ENCODE measurements around the gene GPR3.
A peak's percentile ranks its signal among the peaks of the same experiment; 100 is the strongest.
"Not testable (repeated sequence)": the region's sequence is repeated elsewhere in the genome, so short reads cannot be mapped to it uniquely, and the experiment has no call there.

GPR3 gene

DNA sequence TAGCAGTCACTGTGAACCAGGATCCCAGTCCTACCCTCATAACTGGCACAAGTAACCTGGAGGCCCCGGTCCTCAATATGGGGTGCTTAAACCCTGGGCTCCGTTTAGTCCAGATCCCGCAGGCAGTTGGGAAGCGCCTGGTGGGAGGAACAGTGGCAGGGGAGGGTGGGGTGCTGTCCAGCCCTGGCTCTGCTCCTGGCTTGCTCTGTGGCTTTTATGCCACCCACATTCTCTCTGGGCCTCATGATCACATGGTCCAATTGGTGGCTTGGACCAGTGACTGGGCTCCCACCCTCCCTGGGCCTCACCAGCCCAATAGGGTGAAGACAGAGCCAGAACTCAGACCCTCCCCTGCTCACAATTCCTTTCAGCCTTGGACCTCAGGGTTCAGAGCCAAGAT lies 12.2 kb upstream of the GPR3 start:
- no peak for DNase-seq (ENCODE audit: low spot score)

DNA sequence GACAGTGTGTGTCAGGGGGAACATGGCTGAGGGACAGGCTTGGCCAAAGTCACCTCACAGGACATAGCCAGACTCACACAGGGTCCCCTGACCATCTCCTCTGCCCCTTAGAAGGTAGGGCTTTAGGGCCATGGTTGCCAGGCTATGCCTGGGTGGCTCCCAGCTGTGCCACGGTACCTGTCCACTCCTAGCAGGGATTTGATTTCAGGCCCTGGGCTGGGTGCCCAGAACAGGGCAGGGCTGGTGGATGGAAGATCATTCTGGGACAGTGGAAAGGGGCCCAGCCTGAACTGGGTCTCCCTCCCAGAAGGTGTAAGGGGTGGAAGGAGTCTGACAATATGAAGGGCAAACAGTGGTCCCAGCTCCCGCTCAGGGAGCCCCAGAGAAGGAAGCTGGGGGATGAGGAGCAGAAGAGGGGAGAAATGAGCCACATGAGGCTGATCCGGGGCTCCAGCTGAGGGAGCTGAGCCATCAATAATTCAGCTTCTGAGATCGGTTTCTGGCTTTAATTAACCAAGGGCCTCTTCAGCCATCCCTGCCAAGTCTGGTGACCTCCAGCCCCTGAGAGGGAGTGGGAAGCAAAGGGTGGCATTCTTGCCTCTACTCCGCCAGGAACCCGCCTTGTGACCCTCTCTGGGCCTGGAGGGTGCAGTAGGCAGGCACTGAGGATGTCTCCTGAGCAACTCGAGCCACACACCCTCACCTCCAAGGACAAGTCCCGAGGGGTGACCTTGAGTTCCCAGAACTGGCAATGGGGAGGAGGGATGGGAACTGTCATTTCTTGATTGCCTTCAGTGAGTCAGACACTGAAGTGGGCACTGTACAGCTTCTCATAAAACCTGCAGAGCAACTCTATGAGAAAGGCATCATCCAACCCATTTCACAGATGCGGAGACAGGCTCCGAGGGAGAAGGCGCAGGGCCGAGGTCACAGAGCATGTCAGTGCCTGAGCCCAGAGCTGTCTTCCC lies 11.4 kb upstream of the GPR3 start:
- no peak for DNase-seq (ENCODE audit: low spot score)

DNA sequence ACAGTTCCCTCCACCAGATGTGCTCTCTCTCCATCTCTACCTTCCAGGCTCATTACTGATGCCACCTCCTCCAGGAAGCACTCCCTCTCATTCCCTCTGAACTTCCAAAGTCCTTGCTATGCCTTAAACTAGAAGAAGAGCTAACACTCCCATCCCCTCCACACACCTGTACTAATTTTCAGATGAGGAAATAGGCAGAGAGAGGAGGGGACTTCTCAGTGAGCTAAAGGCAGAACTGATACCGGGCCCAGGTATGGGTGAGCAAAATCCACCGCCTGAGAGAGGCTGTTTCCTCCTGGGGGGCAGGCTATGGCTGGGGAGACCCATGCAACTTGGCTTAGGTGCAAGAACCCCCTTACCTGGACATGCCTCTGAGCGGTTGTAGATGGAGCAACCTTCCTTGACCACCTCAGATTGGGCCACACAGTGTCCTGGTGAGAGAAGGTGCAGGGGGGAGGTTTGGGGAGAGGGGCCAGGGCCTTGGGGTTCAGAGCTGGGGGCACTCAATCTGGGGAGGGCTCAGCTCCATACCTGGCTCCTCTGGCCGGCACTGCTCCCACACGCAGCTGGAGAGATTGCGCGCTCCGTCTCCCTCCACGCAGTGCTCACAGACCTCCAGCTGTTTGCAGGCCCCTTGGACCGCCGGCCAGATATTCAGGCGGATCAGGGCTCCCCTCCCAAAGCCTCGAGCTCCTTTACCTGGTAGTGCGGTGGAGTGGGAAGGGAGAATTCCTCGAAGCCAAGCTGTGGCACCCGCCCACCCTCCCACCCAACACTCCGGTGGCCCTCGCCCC lies 10.3 kb upstream of the GPR3 start:
- DNase-seq (ENCODE audit: low spot score) = no peak

- no peak for DNase-seq (ENCODE audit: low spot score)
These were observed 9.3 kb upstream of the GPR3 start, which contains the start of gene CD164L2 for GRCh38 chr1:27383039-27383605. CD164L2 (minus strand) TSS chr1:27383333; CDS start chr1:27383239, 94 bp downstream.

GRCh38 chr1:27383661-27384060 lies 8.8 kb upstream of the GPR3 start:
- no peak for DNase-seq (ENCODE audit: low spot score)

DNA sequence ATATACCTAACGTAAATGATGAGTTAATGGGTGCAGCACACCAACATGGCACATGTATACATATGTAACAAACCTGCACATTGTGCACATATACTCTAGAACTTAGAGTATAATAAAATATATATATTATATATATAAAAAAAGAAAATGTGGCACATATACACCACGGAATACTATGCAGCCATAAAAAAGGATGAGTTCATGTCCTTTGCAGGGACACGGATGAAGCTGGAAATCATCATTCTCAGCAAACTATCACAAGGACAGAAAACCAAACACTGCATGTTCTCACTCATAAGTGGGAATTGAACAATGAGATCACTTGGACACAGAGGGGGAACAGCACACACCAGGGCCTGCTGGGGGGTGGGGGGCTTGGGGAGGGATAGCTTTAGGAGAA lies 7.6 kb upstream of the GPR3 start:
- DNase-seq (ENCODE audit: low spot score) = not testable (repeated sequence)

DNA sequence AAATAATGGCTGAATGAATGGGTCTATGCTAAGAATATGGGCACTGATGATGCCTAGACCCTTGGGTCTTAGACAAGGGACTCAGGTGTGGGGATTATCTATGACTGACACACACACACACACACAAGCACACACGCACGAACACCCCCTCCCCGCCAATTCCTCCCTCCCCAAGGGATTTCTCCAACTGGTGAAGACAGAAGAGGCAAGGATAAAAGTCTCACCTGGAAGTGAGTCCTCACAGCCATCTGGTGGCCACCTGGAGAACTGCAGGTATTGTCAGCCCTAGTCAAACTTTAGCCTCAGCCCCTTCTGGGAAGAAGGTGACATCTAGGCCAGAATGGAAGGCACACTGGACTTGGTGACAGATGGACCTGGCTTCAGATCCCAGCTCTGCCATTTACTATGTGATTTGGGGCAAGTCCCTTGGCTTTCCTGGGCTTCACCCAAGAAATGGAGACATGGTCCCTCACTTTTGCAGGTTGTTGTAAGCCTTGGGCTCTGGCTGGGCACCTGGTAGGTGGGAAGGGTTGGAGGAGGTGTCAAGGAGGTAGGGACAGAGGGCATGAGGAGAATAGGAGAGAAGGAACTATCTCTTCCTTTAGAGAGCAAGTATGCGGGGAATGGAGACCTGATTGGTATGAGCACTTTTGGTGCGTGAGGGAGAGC lies 4.0 kb upstream of the GPR3 start:
- peak; percentile 76 for DNase-seq (ENCODE audit: low spot score)

DNA sequence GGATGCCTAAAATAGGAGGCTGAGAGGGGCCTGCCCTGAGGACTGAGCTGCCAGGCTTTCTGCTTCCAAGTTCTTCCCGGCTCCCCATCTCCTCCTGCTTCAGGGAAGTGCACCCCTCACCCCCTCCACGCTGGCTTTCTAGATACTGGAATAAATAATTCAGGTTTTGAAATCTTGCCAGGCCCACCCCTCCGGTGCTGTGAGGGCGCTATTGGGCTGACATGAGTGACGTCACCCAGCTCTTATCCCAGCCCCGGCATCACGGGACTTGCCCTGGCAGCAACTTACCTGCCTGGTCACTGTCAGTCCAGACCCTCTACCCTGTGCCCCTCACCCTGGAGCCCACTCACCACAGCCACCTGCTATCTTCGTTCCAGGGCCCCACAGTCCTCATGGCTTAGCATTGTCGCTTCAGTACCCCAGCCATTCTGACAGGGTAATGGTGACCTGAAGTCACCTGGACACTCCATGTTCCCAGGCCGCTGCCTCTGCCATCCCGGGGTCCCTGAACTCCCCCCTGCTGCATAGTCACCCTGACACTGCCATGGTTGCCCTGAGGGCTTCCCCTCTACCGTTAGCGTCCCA lies 819 bp upstream of the GPR3 start:
- peak; percentile 44 for DNase-seq (ENCODE audit: low spot score)

GRCh38 chr1:27392778-27393635 lies 585 bp downstream of the GPR3 start:
- no peak for DNase-seq (ENCODE audit: low spot score)

- DNase-seq (ENCODE audit: low spot score) = no peak
These were observed 1.3 kb downstream of the GPR3 start for GRCh38 chr1:27393641-27394281.

DNA sequence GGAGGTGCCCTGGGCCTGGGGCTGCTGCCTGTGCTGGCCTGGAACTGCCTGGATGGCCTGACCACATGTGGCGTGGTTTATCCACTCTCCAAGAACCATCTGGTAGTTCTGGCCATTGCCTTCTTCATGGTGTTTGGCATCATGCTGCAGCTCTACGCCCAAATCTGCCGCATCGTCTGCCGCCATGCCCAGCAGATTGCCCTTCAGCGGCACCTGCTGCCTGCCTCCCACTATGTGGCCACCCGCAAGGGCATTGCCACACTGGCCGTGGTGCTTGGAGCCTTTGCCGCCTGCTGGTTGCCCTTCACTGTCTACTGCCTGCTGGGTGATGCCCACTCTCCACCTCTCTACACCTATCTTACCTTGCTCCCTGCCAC lies 1.8 kb downstream of the GPR3 start:
- DNase-seq (ENCODE audit: low spot score) = no peak

GRCh38 chr1:27394925-27395324 lies 2.5 kb downstream of the GPR3 start:
- no peak for DNase-seq (ENCODE audit: low spot score)

DNA sequence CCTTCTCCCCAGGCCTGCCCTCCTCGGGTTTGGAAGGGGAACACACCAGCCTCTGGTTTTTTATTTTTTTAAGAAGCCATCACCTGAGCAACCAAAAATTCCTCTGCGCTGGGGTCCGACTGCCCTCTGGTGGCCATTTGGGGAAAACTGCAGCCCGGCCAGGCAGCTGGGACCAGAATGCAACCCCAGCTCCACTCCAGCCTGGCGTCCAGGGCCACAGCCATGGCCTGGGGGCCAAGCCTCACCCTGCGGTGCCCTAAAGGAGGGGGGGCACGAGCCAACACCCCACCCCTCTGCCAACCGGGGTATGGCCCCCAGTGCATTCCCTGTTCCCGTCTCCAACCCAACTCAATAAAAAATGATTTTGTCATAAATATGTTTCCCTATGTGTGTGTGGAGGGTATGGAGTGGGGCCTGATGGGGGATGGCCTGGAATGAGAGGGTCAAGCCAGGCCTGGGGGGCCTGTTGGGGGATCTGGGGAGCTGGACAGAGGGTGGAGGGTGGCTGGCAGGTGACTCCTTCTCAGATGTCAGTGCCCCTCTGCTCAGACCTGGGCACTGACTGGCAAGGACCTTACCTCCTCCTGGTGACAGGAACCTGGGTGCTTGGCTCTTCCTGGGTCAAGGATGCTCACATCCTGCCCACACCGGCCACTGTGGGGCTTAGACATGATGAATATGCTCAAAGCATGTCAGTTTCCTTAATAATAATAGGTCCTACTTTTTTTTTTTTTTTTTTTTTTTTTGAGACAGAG lies 3.2 kb downstream of the GPR3 start:
- peak; percentile 91 for DNase-seq (ENCODE audit: low spot score)

GRCh38 chr1:27397110-27397509 lies 4.7 kb downstream of the GPR3 start:
- DNase-seq (ENCODE audit: low spot score) = no peak

DNA sequence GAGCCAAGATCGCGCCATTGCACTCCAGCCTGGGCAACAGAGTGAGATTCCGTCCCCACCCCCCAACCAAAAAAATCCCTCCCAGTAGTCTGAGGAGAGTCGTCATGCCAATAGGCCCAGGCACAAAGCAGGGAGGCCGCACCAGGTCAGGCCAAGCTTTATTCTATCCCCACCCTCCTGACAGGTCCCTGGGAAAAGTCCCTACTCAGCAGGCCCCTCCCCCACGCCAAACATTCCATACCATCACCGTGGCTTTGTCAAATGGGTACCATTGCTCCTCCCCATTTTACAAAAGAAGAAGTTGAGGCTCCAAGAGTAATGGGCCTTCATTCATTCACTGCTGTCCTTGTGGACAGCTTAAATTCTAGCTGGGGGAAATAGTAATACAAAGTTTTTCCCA lies 5.3 kb downstream of the GPR3 start:
- no peak for DNase-seq (ENCODE audit: low spot score)

DNA sequence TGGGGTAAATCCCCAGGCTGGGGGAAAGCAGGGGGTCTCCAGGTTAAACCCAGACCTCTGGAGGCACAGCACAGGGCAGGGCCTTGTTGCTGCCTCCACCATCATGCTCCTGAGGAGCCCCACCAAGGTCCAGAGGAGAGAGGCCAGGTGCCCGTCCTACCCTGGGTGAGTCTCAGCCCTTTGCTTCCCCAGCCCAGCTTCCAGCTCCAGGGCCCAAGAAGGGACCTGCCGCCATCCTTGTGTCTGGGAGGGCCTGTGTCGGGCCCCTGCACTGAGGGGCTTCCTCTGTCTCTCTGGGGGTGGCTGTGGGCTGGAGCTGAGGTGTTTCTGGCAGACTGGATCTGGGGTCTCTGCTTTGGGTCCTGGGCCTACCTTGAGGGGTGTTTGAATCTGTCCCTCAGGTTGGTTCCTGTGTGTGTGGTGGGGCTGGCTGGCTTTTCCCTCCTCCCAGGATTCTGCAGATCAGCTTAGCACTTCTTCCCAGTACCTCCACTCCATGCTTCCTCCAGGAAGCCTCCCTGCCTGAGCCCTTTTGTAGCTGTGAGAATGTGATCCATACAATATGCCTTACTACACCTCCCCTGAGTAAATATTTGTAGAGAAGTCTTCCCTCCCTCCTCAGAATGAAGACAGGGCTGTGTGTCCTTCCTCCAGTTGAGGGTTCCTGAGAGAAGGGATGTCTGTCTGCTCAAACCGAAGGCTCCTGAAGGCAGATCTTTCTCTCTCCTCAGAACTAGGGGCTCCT lies 6.2 kb downstream of the GPR3 start:
- DNase-seq (ENCODE audit: low spot score) = no peak

DNA sequence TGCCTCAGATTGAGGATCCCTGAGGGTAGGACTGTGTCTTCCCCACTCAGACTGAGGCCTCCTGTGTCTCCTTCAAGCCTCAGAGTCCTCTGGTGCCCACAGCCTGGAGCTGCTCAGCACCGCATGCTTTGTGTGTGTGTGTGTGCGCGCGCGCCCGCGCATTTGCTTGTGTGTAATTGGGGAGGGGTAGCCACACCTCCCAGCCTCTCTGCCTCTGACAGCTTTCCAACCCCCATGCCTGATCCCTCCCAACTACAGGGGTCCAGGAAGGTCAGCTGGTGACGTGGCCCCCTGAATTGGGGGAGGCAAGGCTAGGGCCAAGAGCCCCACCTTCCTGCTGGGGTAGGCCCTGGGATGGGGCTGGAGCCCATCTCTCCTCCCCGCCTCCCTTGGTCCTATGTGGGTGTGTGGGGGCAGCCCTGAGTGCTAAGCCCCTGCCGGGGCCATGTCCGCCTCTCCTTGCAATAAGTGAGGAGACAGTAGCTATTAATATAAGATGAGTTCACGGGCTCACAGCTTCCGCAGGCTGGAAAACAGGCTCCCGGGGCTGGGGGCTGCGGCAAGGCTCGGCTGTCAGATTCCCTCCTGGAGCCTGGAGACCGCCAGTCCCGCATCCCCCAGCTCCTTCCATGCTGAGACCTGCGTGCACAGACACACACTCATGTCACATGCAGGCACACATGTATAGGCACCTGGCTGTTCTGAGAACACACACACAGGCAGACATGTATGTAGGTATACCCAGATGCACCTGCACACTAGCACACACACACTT lies 7.0 kb downstream of the GPR3 start:
- DNase-seq (ENCODE audit: low spot score) = no peak

Data from NAMALWA (cell line).